Adrenal gland (tissue), 5 donors: ENCODE measurements around the gene STAT5B.

Source experiments
- CTCF ChIP-seq, 6 experiments: fragments of 450-650 bp in 4 of 6; fragments of 200-600 bp in 2 of 6; sonication (generic) in 1 of 6; IDR thresholded peaks; 1 replicate in 5 of 6; 2 replicates in 1 of 6; pipeline versions ENCODE4 v1.5.1 to v1.8.0; 2016 to 2021; ENCODE audit warnings: antibody characterized with exemption in 6 of 6, mild to moderate bottlenecking in 2 of 6, moderate library complexity in 1 of 6
- POLR2A ChIP-seq, 2 donors: fragments of 450-650 bp; IDR thresholded peaks; one replicate each; pipeline ENCODE4 v1.6.1; 2017; ENCODE audit warnings: antibody characterized with exemption in 2 of 2, mild to moderate bottlenecking in 2 of 2, moderate library complexity in 1 of 2
- donor health status: DM: no; HTN: no; CAD: no.

- no peak for TF ChIP-seq CTCF (IDR thresholded peaks at IDR 0.05)
- TF ChIP-seq POLR2A (IDR thresholded peaks at IDR 0.05) = no peak
These were observed 88.4 kb downstream of the STAT5B start for GRCh38 chr17:42187833-42188232.
